HG03565 (cell line): Measurements from ENCODE around the gene FLG2.

Experiments used
- ATAC-seq: cut with Tn5 transposase; IDR thresholded peaks from one replicate; pipeline ENCODE4 v1.9.1; 2021; ENCODE audit warnings: mild to moderate bottlenecking, moderate library complexity; ENCODE audit not compliant: unreplicated experiment

The FLG2 gene

DNA sequence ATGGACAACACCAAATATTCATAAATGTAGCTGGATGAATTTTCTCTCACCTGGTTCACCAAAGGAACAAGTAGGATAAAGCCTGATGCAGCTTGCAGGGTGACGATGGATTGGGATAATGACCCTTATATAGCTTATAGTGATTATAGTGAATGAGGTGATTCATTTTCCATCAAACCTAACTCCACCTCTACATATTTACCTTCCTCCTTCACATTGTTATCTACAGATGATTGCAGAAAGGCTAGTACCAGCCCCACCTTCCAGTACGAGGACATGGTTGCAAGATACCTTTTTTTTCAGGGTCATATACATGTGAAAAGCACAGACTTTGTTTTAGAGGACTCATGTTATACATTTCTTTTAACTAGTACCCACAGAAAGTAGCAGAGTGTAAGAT, at the start of gene FLG2:
TSS of gene FLG2 (minus strand) at position 101 of the 400 bp plus-strand sequence. CDS start 1,122 bp downstream, outside the sequence.
- no peak for ATAC-seq

DNA sequence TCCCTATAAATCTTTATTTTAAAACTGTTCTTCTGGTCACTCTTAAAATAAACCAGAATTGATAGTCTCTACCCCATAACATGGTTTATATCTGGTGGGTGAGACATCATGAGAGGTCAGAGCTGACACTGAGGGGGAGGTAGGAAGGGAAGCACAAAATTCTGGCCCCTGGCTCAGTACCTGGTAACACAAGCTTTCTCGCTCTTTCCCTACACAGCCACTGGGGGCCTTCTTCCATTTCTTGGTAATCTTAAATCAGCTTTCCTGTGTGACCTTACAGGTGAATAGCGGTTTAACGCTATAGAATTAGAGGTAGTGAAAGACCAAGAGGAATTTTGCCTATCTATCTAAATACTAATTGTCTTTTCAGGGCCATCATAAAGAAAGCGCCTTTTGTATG, 48.9 kb upstream of the FLG2 start:
- ATAC-seq: no peak

- ATAC-seq: no peak
Measured at GRCh38 chr1:152398812-152399698, 39.2 kb upstream of the FLG2 start.

DNA sequence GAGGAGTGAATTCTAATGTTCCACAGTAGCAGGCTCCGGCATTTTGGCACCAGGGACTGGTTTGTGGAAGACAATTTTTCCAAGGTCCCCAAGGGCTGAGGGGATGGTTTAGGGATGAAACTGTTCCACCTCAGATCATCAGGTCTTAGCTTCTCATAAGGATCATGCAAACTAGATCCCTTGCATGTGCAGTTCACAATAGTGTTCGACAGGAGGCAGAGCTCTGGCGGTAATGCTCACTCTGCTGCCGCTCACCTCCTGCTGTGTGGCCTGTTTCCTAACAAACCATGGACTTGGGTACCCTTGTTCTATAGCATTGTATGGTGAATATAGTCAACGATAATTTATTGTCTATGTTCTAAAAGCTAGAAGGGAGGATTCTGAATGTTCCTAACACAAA, 37.7 kb upstream of the FLG2 start:
- no peak for ATAC-seq

DNA sequence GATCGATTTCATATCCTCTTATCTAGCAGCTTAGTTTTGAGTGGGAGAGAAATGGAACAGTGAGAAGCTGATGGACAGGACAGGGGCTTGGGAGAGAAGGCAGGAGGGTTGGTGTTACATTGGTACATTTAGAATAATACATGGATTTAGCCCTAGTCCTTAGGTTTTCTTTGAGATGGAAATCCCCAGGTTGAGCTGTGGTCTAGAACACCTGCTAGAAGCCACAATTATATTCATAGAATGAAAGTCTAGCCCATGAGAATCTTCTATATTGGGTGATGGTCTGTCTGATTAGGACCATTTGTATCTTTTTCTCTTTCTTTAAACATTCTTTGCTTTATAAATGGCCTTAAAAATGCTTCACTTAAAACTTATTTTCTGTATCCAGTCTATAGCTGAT, 34.3 kb upstream of the FLG2 start:
- no peak for ATAC-seq

GRCh38 chr1:152392909-152393308, 33.1 kb upstream of the FLG2 start:
- no peak for ATAC-seq

DNA sequence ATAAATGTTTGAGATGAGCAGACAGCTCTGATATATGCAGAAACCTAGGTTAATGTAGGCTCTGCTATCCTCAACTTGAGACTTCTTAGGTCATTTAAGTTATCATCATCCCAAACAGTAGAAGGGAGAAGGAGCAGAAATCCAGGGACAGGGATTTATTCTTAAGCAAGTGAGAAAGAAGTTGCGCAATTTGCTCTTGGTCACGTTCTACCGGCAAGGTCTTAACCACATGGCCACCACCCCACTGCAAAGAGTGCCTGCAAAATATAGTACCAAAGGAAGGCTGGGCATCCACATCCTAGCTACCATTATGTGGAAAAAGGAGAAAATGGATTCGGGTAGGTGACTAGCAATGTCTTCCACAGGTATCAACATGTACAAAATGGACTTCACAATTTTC, 29.1 kb upstream of the FLG2 start:
- ATAC-seq: no peak

GRCh38 chr1:152386940-152387339, 27.1 kb upstream of the FLG2 start:
- no peak for ATAC-seq

- no peak for ATAC-seq
Measured at GRCh38 chr1:152380932-152381331, 21.1 kb upstream of the FLG2 start.

DNA sequence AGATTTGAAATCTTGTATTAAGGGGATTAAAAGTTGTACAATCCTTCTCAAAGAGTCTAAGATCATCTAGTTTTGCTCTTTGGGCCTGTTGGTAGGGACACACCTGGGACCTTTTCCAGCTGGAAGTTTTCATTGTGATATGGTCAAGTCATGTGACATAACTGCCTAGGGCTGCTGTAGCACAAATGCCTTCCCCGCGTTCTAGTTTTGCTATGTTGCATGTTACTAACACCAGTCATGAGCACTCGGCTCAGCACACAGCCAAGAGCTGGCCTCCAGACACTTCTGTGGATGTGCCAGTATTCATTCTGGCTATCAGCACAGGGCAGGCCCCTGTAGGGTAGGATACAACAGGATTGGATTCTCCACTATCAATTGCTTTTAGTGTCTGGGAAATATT, 14.6 kb upstream of the FLG2 start:
- ATAC-seq: no peak

DNA sequence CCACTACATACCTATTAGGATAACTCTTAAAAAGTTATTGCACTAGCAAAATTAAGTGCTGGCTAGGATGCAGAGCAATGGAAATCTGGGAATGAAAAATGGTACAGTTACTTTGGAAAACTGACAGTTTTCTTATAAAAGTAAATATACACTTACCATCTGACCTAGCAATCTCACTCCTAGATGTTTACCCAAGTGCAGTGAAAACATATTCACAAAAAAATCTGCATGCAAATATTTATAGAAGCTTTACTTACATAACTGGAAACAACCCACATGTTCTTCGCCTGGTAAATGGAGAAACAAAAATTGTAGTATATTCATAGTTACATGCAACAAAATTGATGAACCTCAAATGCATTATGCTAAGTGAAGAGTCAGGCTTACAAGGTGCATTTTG, 12.9 kb upstream of the FLG2 start:
- no peak for ATAC-seq

DNA sequence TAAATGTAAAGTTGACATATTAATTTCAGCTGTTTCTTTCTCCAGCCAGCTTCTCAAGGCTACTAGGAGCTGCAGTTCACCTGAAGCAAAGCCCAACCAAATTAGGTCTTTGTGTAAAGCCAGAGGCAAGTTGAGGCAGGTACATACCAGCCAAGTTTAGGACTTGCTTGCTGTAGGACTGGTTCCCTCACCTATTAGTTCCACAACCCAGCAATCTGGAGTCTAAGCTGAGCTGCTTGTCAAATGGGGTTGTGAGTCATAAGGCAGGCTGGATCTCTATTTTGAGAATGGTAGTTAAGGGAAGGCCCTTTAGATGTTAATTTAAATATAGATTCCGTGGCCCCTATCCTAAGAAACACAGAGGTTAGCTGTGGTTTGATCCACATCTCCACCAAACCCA, 7.6 kb upstream of the FLG2 start:
- ATAC-seq: no peak

DNA sequence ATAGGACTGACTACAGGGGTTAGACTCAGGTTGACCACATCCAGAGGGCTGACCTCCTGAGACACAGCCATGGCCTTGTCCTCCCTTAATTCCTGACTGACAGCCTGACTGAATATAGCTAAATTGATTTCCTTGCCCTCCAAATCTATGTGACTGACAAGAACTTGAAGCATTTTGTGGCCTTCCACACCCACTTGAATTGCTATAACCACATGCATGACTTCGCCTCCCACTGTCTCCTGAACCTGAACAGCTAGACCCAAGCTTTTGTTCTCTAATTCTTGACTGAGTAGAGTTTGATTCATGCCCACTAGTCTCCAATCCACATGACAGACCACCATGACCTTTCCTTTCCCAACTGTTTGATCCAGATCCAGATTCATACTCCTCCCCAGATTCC, 3.1 kb downstream of the FLG2 start:
- no peak for ATAC-seq

GRCh38 chr1:152349611-152350010, 10.2 kb downstream of the FLG2 start:
- no peak for ATAC-seq

DNA sequence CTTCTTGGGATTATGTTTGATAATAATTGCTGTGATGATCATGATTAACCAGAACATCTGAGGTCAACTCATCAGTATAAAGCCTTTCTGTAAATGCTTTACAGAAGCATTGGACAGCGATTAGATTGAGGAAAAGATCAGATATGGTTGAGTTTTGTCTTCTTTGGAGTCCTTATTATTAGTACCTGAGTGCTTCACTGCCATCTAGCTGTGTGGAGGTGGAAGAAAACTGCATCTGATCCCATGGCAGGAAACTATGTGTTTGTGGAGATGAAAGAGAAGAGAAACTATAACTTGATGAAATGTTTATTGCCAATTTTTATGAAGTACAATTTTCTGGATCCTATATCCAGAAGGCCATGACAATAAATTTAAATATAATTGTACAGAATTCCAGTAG, 11.4 kb downstream of the FLG2 start:
- no peak for ATAC-seq

- ATAC-seq: peak; percentile 51
Measured at GRCh38 chr1:152347116-152347728, 12.6 kb downstream of the FLG2 start.

DNA sequence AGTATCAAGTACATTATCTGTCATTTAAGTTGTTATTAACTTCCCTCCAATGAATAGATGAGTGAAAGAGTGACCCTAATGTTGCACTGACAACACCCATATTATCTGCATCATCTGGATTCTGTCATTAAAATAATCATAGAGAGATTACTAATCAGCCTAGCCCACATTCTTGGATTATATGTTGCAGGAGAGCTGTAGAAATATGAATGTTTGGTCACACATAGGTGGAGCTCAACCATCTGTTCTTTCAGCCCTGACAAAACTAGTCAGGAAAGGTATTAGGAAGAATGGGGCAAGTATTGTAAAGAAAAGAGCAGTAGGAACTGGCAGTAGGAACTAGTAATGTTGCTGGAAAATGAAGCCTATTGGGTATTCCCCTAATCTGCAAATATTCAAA, 15.4 kb downstream of the FLG2 start:
- no peak for ATAC-seq

GRCh38 chr1:152343006-152343405, 16.8 kb downstream of the FLG2 start:
- ATAC-seq: no peak

GRCh38 chr1:152335399-152335798, 24.4 kb downstream of the FLG2 start:
- ATAC-seq: no peak

- ATAC-seq: no peak
Measured at GRCh38 chr1:152328801-152329391, 30.9 kb downstream of the FLG2 start.

- no peak for ATAC-seq
Measured at GRCh38 chr1:152325111-152325510, 34.7 kb downstream of the FLG2 start, which contains the start of gene FLG. TSS of gene FLG (minus strand) at chr1:152325239. CDS start at chr1:152315456, 9,783 bp downstream.

- no peak for ATAC-seq
Measured at GRCh38 chr1:152313970-152314369, 45.8 kb downstream of the FLG2 start.
